Liver (tissue), 3 donors: ENCODE results near the gene RNU1-2.

Experiments
- CTCF ChIP-seq: fragments of 150-350 bp; IDR thresholded peaks from 2 replicates; pipeline ENCODE4 v1.5.1; 2017; ENCODE audit warnings: improper control_type of control experiment, low read depth, low read length; ENCODE audit not compliant: missing input control
- FOXA1 ChIP-seq: IDR thresholded peaks from 2 replicates; pipeline ENCODE4 v1.6.1; 2016; ENCODE audit warnings: antibody characterized with exemption
- GABPA ChIP-seq, 2 donors: IDR thresholded peaks in 1 of 2; conservative IDR thresholded peaks in 1 of 2; 2 replicates each; pipeline ENCODE4 v1.6.1; 2016; ENCODE audit warnings: antibody characterized with exemption in 2 of 2, mild to moderate bottlenecking in 1 of 2, moderate library complexity in 1 of 2
- NR2F2 ChIP-seq: IDR thresholded peaks from 2 replicates; pipeline ENCODE4 v1.6.1; 2016; ENCODE audit warnings: antibody characterized with exemption
- RAD21 ChIP-seq, 2 donors: IDR thresholded peaks; 2 replicates each; pipeline ENCODE4 v1.6.1; 2016; ENCODE audit warnings: antibody characterized with exemption in 2 of 2, mild to moderate bottlenecking in 2 of 2
- REST ChIP-seq: IDR thresholded peaks from 2 replicates; pipeline ENCODE4 v1.6.1; 2016; ENCODE audit warnings: antibody characterized with exemption, mild to moderate bottlenecking
- RXRA ChIP-seq, 2 donors: IDR thresholded peaks; 2 replicates each; pipeline ENCODE4 v1.6.1; 2017 to 2018; ENCODE audit warnings: antibody characterized with exemption in 2 of 2, mild to moderate bottlenecking in 1 of 2
- SP1 ChIP-seq: IDR thresholded peaks from 2 replicates; pipeline ENCODE4 v1.6.1; 2018; ENCODE audit warnings: antibody characterized with exemption, mild to moderate bottlenecking
- YY1 ChIP-seq: IDR thresholded peaks from 2 replicates; pipeline ENCODE4 v1.6.1; 2016; ENCODE audit warnings: antibody characterized with exemption, mild to moderate bottlenecking
- TF ChIP-seq, protein P1 (sequence below): IDR thresholded peaks from 2 replicates; pipeline ENCODE4 v1.6.1; 2016; ENCODE audit warnings: antibody characterized with exemption
- TF ChIP-seq, protein P2 (sequence below): IDR thresholded peaks from 2 replicates; pipeline ENCODE4 v1.6.1; 2016; ENCODE audit warnings: antibody characterized with exemption
- TF ChIP-seq, protein P3 (sequence below): IDR thresholded peaks from 2 replicates; pipeline ENCODE4 v1.6.1; 2016; ENCODE audit warnings: antibody characterized with exemption
- donor health status: healthy.
- donor health status: healthy.

DNA sequence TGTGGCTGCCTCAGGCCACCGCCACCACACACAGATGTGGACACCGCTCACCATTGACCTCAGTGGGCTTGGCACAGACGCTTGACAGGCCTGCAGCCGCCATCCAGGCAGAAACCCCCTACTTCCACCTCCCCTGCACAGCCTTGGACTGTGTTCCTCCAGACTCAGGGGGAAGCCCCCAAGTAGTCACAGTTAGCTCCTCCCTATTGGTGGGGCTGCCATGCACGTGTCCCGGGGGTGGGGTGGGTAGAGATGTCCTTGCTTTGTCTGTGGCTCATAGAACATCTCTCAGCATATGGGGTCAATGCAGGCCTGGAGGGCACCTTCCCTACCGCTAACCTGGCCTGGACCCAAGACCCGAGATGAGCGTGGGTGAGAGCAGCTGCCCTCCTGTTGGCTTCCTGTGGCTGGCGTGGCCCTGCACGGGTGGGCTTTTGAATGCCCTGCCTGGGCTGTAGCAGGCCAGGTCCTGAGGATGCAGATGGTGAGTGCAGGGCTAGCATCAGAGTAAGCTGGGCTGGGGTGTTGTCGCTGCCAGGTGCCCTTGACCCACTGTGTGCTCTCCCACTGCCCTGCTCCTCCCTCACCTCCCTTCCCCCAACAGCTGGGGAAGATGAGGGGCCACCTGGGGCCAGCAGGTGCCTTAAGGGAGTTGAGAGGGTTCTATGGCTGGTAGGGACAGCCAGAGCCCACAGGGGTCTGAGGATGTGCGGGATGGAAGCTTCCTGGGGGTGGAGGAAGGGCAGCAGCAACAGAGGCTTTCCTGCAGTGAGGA lies 32.1 kb downstream of the RNU1-2 start:
- TF ChIP-seq CTCF = no peak
- TF ChIP-seq GABPA (IDR thresholded peaks at IDR 0.05 in 1 of 2, conservative IDR thresholded peaks at IDR 0.05 in 1 of 2) = no peak
- TF ChIP-seq, protein P1, sequence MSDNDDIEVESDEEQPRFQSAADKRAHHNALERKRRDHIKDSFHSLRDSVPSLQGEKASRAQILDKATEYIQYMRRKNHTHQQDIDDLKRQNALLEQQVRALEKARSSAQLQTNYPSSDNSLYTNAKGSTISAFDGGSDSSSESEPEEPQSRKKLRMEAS = no peak
- TF ChIP-seq YY1 = no peak
- TF ChIP-seq REST = no peak
- no peak for TF ChIP-seq RXRA (IDR thresholded peaks at IDR 0.05)
- TF ChIP-seq, protein P2, sequence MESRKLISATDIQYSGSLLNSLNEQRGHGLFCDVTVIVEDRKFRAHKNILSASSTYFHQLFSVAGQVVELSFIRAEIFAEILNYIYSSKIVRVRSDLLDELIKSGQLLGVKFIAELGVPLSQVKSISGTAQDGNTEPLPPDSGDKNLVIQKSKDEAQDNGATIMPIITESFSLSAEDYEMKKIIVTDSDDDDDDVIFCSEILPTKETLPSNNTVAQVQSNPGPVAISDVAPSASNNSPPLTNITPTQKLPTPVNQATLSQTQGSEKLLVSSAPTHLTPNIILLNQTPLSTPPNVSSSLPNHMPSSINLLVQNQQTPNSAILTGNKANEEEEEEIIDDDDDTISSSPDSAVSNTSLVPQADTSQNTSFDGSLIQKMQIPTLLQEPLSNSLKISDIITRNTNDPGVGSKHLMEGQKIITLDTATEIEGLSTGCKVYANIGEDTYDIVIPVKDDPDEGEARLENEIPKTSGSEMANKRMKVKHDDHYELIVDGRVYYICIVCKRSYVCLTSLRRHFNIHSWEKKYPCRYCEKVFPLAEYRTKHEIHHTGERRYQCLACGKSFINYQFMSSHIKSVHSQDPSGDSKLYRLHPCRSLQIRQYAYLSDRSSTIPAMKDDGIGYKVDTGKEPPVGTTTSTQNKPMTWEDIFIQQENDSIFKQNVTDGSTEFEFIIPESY = no peak
- TF ChIP-seq FOXA1 = no peak
- no peak for TF ChIP-seq SP1
- TF ChIP-seq, protein P3, sequence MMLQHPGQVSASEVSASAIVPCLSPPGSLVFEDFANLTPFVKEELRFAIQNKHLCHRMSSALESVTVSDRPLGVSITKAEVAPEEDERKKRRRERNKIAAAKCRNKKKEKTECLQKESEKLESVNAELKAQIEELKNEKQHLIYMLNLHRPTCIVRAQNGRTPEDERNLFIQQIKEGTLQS = no peak
- TF ChIP-seq NR2F2 = no peak
- no peak for TF ChIP-seq RAD21 (IDR thresholded peaks at IDR 0.05)
